NCI-H2029 treated with DMSO at 0.1 percent for 48 hours (cell line): Measurements from ENCODE around the gene ARRB2.
"Not testable (repeated sequence)": the region's sequence is repeated elsewhere in the genome, so short reads cannot be mapped to it uniquely, and the experiment has no call there.

Source experiments
- DNase-seq: peaks from one replicate; lab custom pipeline; 2025; lab: John Stamatoyannopoulos, UW

ARRB2 gene

DNA sequence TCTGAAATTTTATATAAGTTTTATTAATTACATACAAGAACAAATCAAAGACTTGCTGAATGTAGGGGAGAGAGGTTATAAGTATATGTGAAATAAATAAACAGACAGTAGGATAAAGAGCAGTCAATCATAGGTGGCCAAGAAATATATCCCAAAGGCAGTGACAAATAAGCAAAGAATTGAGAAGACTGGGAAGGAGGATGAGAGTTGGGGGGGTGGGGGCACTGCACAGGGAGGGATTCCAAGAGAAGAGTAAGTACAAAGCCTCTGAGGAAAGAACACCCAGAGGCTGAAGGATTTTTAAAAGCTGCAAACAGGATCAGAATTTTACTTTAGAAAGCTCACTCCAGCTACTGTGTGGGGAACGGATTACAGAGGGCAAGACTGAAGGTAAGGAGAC lies 9.3 kb upstream of the ARRB2 start:
- no peak for DNase-seq

DNA sequence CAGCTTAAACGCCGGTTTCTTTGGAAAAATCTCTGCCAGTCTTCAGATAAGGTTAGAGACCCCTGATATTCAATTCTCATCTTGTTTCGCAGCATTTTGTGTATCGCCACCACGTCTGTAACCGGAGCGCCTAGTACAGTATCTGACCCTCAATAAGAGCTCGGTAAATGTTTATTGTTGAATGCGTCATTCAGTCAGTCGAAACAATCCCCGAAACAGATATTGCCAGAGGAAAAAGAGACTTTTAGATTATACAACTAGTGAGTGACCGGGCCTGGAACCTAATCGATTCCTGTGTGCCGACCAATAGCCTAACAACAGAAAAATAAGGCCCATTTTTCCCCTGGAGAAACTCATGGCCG lies 7.1 kb upstream of the ARRB2 start:
- no peak for DNase-seq

DNA sequence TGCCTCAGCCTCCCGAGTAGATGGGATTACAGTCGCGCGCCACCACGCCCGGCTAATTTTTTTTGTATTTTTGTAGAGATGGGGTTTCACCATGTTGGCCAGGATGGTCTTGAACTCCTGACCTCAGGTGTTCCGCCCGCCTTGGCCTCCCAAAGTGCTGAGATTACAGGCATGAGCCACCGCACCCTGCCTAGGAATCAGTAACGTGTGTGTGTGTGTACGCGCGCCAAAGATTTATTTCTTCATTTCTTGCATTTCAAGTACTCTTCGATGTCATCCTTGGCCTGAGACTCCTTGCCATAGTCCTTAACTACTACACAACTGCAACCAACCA lies 5.9 kb upstream of the ARRB2 start:
- DNase-seq, result not testable (repeated sequence)

DNA sequence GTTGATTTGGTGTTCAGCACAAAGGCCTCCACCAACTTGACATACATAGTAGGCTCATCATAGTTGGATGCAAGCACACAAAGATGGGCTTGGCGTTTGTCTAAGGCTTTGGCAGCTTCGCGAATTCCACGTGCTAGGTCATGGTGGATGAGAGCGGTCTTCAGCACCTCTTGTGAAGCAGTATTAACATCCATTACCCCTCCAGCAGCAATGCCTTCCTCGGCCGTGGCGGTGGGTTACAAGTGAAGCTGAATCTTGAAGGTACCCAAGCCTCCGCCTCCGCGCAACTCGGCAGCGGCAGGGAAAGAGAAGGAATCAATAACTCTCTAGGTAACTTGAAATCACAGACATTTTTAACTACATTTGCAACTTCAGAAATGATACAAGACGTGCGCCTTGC lies 5.4 kb upstream of the ARRB2 start:
- no peak for DNase-seq

DNA sequence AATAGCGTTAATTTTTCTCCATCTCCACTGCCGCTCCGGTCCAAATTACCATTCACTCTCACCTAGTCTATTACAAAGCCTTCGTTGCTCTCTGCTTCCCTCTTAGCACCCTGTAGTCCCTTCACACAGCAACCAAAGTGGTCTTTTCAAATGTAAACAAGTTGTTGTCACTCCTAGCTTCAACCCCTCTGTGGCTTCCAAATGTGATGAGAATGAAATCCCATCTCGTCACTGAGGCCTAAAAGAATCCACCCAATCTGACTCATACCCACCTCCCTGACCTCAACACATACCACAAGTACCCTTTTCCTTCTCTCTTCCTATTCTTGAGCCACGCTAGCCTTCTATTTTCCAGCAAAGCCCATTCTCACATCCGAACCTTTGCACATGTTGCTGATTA lies 4.3 kb upstream of the ARRB2 start:
- DNase-seq, result no peak

DNA sequence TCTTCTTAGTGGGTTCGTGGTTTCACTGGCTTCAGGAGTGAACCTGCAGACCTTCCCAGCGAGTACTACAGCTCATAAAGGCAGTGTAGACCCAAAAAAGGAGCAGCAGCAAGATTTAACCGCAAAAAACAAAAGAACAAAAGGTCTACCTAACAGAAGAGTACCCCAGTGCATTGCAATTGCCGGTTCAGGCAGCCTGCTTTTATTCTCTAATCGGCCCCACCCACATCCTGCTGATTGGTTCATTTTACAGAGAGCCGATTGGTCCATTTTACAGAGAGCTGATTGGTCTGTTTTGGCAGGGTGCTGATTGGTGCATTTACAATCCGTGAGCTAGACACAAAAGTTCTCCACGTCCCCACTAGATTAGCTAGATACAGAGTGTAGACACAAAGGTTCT lies 2.0 kb upstream of the ARRB2 start:
- DNase-seq, result no peak

DNA sequence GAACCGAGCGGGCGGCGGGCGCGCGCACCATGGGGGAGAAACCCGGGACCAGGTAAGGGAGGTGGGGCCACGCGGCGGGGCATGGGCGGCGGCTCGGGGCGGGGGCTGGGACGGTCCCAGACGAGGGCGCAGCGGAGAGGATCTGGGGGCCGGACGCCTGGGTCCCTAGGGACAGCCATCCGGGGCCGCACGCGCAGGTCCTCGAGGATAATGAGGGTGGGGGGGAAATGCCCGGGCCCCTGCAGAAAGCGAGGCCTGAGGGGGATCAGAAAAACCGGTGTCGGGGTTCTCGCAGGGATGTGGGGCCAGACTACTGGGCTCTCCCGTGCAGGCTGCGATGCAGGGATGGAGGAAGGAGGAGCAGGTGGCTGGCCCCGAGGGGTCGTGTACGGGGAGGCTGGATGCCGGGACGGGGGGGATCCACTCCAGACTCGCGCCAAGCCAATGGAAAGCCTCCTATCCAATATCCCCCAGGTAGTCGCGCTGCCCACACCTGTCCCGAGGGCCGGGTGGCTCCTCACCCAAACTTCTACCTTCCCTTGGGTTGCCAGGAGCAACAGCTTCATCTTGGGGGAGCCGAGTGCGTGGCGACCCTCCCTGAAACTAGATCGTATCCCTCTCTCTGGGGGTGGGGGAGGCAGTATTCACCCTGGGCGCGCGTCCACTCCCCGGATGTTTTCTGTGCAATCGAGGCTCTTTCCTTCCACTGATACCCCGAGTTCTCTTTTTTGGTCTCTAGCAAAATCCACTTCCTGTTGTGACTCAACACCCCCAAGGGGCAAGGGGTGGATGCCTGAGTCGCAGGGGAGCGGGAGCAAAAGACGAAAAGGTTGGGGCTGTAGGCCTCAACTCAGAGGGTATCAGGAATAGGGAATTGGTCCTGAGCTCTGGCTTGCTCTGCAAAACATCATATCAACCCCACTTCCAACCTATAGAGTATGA lies 532 bp downstream of the ARRB2 start:
- no peak for DNase-seq

DNA sequence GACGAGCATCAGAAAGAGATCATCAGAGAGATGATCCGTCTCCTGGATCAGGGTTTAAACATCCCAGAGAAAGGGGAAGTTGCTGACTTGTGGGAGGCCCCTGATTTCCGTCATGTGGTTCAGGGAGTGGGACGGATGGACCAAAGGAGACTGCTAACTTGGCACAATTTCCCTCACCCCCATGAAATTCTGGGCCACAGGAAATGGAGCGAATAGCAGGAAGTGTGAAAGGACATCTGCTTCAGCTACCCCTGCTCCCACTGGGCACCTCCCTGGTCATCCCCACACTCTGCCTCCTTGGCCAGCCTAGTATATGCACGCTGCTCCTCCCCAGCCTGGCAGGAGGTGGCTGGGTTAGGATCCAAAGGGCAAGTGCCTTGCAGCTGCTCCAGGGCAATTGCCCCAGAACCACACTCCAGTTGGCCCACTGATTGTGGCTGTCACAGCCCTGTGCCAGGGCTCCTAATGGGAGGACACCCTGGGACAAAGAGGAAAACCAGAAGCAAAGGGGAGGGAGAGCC lies 1.3 kb downstream of the ARRB2 start:
- DNase-seq, result no peak

DNA sequence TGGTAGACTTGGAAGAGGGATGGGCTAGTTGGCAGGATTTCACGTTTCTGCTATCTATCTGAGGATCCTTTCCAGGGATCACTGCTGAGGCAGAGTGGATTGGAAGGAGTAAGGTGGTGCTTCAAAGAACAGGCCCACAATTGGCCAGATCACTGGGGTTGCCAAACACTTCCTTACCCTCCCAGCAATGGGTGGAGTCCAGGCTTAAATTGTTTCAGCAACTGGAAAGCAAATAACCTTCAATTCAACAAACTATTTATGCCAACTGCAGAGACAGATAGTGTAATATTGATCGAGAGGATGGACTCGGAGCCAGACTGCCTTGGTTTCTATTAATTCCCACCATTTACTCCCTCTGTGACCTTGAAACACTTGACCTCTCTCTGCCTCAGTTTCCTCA lies 2.1 kb downstream of the ARRB2 start:
- no peak for DNase-seq

DNA sequence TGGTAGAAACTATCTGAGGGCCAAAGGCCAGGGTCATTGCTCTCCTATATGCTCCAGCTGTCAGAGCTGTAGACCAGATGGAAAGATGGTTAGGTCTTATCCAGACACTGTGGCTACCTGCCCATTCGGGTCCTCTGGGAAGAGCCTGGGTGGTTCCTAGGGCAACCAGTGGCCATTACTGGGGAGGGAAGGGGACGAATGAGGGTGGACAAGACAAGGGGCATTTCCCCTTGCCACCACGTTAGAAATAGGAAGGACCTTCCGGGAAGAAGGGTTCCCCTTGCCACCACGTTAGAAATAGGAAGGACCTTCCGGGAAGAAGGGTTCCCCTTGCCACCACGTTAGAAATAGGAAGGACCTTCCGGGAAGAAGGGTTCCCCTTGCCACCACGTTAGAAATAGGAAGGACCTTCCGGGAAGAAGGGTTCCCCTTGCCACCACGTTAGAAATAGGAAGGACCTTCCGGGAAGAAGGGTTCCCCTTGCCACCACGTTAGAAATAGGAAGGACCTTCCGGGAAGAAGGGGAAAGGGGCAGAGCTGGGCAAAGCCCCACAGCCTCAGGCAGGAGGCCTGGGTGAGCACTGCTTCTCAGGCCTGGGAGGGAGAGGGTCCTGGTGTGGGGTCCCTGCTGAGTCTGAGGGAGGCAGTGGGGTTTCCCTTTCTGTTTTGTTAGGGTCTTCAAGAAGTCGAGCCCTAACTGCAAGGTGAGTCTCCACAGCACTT lies 4.1 kb downstream of the ARRB2 start:
- not testable (repeated sequence) for DNase-seq

DNA sequence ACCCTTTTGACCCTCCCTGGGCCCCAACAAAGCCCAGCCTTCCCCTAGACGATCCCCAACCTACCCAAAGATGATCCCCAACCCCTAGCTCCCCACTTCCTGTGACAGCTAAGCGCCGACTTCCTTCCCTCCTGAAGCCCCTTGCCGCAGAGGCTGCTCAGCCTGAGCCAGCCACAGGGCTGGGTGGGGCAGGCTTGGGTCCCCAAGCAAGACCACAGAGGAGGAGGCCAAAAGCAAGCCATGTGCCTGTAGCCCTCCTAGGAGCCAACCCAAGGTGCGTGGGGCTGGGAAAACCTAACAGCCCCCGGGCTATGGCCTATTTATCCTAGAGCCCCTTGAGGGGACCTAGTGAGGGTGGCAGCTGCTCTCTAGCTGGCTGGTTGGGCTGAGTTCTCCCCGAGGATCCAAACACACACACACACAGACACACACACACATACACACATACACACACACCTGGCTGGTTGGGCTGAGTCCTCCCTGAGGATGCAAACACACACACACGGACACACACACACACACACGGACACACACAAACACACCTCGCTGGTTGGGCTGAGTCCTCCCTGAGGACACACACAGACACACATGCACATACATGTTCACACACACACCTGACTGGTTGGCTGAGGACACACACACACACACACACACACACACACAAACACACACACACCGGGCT lies 4.8 kb downstream of the ARRB2 start:
- no peak for DNase-seq

DNA sequence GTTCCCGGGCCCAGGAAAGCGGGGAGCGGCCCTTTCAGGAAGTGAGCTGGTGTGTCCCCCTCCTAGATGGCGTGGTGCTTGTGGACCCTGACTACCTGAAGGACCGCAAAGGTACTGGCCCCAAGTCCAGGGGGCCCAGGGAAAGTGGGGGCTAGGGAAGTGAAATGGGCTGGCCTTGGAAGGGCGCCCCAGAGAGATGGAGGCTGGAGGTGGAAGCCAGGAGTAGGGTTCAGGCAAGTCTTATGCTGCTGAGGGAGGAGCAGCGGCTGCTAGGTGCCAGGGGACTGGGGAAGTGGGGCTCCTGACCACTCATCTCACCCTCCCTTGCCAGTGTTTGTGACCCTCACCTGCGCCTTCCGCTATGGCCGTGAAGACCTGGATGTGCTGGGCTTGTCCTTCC lies 5.6 kb downstream of the ARRB2 start:
- no peak for DNase-seq

DNA sequence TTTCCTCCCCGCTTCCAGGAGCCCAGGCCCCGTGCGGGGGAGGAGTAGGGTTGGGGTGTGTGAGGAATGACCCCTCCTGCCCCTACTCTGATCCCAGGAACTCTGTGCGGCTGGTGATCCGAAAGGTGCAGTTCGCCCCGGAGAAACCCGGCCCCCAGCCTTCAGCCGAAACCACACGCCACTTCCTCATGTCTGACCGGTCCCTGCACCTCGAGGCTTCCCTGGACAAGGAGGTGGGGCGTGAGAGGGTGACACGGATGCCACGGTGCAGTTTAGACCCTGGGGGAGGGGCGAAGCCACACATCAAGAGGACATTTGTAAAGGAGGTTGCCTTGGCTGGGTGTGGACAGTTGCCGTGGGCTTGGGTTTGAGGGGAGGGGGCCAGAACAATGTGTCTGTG lies 7.4 kb downstream of the ARRB2 start:
- DNase-seq, result no peak

DNA sequence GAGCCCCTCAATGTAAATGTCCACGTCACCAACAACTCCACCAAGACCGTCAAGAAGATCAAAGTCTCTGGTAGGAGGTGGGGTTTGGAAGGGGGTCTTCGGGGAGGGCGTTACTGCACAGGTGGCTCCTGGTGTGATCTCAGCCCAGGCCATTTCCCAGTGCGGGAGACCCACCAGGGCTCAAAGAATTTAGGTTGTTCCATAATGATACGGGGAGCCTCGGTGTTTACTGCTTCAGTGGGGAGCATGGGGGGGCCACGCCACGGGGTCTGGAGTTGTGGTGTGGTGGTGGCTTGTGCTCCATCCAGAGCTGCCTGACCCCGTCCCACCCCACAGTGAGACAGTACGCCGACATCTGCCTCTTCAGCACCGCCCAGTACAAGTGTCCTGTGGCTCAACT lies 7.8 kb downstream of the ARRB2 start:
- DNase-seq, result no peak

DNA sequence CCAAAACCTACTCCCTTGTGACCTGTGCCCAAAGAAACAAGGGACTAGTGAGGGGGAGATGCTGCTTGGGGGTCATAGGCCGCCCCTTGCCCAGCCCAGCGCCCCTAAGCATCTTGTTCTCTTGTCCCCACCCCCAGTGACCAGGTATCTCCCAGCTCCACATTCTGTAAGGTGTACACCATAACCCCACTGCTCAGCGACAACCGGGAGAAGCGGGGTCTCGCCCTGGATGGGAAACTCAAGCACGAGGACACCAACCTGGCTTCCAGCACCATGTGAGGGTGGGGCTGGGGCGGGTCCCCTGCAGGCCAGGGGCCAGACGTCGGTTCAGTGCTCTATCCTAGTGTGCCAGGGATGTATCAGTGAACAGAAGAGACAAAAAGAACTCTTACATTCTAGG lies 8.7 kb downstream of the ARRB2 start:
- no peak for DNase-seq

DNA sequence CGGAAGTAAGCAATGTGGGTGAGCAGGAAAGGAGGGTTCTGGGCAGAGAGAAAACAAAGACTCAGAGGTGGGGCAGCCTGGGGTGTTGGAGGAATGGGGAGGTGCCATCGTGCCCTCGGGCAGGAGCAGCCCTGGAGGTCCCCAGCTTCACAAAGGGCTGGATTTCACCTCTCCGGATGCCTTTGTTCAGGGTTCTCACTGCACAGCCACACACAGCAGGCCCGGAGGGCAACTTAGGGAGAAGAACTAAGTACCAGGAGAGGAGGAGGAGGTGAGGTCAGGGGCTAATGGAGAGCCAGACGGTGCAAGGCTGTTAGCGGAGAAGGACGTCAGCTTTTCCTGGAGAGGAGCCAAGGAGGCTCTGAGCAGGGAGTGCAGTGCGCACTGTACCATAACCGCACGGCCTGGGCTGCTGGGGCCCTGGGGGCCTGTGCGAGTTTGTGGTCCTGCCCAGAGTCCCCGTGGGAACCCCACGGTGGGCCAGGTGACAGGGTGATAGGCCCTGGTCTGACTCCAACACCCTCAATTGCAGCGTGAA lies 9.3 kb downstream of the ARRB2 start:
- no peak for DNase-seq

DNA sequence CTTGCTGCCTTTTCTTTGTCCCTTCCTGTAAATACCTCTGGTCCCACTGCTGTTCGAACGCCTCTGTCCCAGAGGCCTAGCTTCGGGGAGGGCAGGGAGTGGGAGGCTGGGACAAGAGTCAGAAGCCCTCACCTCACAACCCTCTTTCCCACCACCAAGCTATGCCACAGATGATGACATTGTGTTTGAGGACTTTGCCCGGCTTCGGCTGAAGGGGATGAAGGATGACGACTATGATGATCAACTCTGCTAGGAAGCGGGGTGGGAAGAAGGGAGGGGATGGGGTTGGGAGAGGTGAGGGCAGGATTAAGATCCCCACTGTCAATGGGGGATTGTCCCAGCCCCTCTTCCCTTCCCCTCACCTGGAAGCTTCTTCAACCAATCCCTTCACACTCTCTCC lies 10.4 kb downstream of the ARRB2 start:
- no peak for DNase-seq

DNA sequence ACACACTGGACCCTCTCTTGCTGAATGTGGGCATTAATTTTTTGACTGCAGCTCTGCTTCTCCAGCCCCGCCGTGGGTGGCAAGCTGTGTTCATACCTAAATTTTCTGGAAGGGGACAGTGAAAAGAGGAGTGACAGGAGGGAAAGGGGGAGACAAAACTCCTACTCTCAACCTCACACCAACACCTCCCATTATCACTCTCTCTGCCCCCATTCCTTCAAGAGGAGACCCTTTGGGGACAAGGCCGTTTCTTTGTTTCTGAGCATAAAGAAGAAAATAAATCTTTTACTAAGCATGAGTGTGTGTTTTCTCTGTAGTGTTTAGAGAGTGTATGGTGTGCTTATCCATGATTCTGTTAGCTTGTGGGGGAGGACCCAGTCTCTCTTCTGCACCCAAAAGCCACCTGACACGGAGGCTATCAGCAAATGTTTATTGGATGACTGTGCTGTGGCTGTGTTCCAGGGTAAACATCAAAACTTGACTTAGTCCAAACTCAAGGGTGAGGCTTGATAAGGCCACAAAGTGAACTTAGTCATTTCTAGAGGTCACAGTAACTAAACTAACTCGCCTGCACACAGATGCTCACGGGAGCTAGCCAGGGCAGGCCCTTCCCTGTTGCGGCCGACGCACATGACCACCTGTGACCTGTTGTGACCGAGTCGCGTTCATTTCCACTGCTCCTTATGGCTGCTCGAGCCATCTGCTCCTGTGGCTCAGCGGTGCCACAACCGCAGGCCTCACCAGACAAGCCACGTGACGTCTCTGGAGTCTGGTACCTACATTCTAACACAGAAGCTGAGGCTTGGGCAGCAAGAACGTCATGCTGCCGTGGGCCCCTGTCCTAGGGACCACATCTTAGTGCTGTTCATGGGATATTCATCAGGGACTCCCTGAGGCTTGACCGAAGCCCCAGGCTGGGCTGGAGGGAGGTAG lies 11.0 kb downstream of the ARRB2 start:
- no peak for DNase-seq

DNA sequence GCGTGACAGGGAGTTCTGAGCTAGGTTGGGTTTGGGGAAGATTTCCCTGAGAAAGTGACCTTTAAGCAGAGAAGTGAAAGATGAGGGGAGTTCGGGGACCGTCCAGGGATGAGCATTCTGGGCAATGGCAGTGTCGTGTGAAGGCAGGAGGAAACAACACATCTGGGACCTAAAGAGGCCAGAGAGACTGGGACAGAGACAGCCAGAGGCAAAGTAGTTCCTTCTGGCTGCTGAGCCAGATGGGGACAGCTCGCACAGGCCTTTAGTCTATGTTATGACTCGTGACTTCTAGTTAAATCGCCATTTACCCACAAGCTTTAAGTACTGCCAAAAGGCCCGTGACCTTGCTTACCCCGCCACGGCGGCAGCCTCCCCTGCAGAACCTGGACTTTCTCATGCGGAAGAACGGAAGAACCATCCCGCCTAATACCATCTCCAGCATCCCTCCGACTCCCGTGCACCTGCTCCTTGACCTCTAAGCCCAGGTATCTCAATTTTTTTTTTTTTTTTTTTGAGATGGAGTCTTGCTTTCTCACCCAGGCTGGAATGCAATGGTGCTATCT lies 12.3 kb downstream of the ARRB2 start:
- DNase-seq, result no peak

DNA sequence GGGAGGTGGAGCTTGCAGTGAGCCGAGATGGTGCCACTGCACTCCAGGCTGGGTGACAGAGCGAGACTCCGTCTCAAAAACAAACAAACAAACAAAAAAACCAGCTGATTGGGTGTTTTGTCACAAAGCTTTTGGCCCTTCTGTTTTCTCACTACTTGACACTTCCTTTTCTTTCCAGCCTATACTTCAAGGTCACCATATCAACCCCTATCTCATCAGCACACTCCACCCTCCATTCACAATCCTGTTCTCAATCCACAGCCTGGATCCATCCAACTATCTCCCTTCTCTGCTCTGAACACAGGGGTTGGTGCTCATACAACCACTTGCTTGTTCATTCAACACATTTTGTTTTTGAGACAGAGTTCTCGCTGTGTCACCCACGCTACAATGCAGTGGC lies 14.2 kb downstream of the ARRB2 start:
- no peak for DNase-seq

DNA sequence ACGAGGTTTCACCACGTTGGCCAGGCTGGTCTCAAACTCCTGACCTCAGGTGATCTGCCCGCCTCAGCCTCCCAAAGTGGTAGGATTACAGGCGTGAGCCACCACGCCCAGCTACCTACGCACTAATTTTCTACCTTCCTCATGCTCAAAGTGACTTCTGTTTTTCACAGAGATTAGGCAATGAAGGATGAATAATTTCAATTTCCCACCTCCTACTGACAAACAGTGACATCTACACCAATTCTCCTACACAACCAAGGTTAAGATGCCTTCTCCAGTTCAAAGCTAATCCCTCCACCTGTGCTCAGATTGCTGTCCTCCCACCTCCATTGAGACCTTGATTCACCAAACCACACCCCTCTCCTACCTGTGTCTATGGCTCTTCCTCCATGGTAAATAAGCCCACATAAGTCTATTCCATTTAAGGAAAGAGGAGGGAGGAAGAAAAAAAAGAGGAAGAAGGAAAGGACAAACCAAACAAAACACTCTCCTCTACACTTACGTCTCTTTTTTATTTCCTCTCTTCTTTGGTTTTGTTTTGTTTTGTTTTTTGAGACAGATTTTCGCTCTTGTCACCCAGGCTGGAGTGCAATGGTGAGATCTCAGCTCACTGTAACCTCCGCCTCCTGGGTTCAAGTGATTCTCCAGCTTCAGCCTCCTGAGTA lies 15.3 kb downstream of the ARRB2 start:
- no peak for DNase-seq
